Heart left ventricle (tissue), 13 donors: Measurements from ENCODE around the gene MAT2A.

Experiments used
- CTCF ChIP-seq, 12 donors: fragments of 200-600 bp; sonication (generic) in 4 of 12; IDR thresholded peaks; one replicate each; pipeline versions ENCODE4 v1.5.0 to v1.8.0; 2018 to 2022; ENCODE audit warnings: antibody characterized with exemption in 12 of 12, mild to moderate bottlenecking in 5 of 12
- POLR2A ChIP-seq, 2 donors: fragments of 450-650 bp; IDR thresholded peaks; one replicate each; pipeline ENCODE4 v1.6.1; 2017; ENCODE audit warnings: antibody characterized with exemption in 2 of 2, mild to moderate bottlenecking in 2 of 2, moderate library complexity in 2 of 2
- donor health status: ischemic (EF 13 %, LVEDD 7.1; RV severe dilation, severe dysfunction).
- donor health status: DM: no; HTN: yes; CAD: no.
- donor health status: DM: no; HTN: no; CAD: no.
- donor health status: ischemic (EF 25% LVEDD 6.9; RV normal size, moderate dysfunction).
- donor health status: ischemic (EF 25% LVEDD 5.7; RV mildly dilated, moderate dysfunction).
- donor health status: ischemic (EF 35%, LVEDD 5.7; RV mildly dilated, moderate dysfunction).
- donor health status: nonischemic (EF 11% LVEDD 7.7; RV severe dilation, severe dysfunction).
- donor health status: DM: yes; HTN: yes; CAD: no.
- donor health status: PGD.
- donor health status: ischemic (EF 29% LVEDD 5.4; RV normal size, mild dysfunction).
- donor health status: nonischemic (EF 23%, LVEDD 6.1; RV moderate dilation, normal function).

DNA sequence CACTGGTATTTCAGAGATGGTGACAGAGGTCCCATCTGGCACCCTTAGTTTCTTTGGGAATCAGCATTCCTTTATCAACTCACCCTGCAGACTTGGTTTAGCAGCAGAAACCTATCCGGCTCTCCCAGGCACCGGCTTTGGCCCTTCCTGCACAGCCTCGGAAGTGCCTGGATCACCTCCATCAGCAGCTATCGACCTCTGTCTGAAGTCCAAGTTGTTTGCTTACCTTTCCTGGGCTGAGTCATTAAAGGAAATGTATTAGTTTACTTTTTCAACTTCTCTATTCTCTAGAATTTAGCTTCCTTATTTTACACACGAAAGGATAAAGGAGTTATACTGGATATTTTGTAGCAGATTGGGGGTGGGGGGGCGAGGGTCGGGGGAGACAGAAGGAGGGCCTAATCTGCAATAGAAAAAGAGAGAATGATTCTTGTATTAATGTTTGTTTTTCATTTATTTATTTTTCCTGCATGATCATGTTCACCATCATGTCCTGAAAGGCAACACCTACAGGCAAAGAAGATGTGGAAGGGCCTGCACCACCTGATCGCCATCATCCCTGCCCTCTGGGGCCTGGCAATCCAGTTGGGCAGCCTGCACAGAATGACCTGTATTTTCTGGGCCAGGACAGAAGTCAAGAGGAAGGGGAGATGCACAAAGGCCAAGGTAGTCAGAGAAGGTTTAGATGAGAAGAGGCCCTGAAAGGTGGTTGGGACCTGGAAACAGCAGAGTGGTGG, 22.1 kb upstream of the MAT2A start:
- TF ChIP-seq POLR2A (IDR thresholded peaks at IDR 0.05) (no peak), CTCF (IDR thresholded peaks at IDR 0.05) (no peak)
